Sigmoid colon (tissue), 4 donors: ENCODE measurements around the gene GTSE1.

Source experiments
- CTCF ChIP-seq, 4 experiments: fragments of 450-650 bp in 3 of 4; fragments of 200-600 bp in 1 of 4; IDR thresholded peaks; one replicate each; pipeline ENCODE4 v1.5.1; 2016 to 2019; ENCODE audit warnings: antibody characterized with exemption in 4 of 4, mild to moderate bottlenecking in 3 of 4, moderate library complexity in 2 of 4
- POLR2A ChIP-seq, 2 donors: fragments of 450-650 bp; IDR thresholded peaks; one replicate each; pipeline ENCODE4 v1.6.1; 2016; ENCODE audit warnings: antibody characterized with exemption in 2 of 2, mild to moderate bottlenecking in 2 of 2, moderate library complexity in 2 of 2
- POLR2AphosphoS5 ChIP-seq, 4 donors: sonication (generic); formaldehyde crosslinking; IDR thresholded peaks; one replicate each; pipeline ENCODE4 v1.6.1; 2017; ENCODE audit warnings: antibody characterized with exemption in 4 of 4

- TF ChIP-seq POLR2AphosphoS5 (IDR thresholded peaks at IDR 0.05), result no peak
- TF ChIP-seq POLR2A (IDR thresholded peaks at IDR 0.05), result no peak
- TF ChIP-seq CTCF (IDR thresholded peaks at IDR 0.05), result no peak
Observed at GRCh38 chr22:46376908-46377524, 80.3 kb downstream of the GTSE1 start.
